GM19397 (cell line): ENCODE results near the gene INPP4A.

Experiments used
- ATAC-seq: cut with Tn5 transposase; IDR thresholded peaks from one replicate; pipeline ENCODE4 v1.9.1; 2021; ENCODE audit warnings: mild to moderate bottlenecking, moderate library complexity; ENCODE audit not compliant: unreplicated experiment

The INPP4A gene

DNA sequence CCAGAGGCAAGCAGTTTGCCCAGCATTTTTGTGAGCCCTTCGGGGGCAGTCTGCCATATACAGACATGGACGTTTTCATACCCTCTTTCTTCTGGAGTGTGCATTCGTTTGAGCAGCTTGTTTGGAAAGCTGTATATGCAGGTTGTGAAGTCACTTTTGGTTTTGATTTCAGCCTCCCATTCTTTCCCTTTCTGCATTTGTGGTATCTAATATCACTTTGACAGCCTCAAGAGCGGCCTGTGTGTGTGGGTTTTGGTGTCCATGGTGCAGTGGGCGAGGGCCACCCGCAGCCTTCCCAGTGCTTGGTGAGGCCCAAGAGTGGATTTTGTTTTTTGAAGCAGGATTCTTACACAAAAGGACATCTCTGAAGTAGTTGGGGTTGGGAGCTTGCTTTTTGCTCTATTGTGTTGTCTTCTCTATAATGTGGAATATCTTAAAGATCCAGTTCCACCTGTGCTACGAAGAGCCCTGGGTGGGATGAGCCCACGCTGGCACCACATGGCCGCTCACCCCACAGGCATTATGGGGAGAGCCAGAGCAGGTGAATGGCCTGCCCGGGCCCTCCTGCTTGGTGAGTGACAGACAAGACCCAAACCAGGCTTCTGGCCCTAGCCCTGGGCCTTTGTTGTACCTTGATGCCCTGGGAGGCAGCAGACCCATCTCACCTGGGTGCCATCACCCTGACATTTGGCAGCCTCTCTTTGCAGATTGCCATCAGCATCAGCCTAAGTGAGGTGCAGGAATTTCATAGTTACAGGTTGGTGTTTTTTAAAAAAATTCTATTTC, 29.5 kb downstream of the INPP4A start:
- no peak for ATAC-seq

DNA sequence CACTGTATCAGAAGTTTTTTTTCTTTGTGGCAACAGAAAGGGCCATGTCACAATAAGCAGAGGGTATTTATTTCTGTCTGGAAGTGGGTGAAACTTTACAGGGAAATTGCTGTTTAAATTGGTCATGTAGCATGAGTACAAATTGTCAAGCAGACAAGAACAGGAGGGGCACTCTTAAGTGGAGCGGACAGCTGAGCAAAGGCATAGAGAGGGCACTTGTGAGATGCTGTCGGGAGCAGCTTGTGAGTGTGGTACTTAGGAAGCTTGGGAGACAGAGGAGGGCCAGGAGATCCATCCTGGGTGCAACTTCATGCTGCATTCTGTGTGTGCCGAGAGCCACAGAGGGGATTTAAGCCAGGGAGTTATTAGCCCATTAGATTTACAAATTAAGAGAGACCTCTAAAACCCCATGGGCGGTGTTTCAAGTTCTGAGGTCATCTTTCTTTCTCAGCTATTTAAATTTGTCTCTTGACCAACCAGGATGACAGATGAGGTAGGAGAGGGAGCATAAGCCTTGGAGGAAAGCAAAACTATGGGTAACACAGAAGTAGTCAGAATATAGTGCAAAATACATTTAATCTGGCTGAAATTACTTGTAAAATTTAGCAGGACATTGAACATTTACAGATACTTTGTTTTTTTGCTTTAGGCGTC, 30.4 kb downstream of the INPP4A start:
- no peak for ATAC-seq

DNA sequence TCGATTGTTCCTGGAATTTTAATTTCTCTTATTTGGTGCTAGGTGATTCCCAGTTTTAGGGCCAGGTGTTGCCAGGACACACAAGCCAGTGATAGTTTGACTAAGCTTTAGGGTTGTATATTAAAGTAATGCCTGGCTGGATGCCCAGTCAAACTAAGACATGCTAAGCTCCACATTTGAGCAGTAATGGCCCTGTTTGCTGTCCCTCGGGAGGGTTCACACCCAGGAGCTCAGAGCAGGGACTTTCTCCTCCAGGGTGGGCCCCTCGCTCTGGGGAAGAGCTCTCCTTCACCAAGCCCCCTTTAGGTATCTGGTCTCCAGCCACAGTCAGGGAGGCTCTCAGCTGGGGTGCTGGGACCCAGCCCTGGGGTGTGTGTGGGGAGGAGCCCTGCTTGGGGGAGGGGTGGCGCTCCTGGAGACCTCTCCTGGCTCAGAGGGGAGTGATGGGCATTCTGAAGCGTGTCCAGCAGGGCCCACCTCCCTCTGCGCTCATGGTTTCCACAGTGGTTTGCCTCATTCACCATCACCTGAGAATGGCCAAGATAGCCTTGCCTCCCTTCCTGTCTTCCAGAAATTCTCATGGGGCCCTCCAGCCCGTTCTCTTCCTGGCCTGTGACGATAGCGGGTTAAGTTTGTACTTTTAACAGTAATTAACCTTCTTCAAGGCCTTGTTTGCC, 31.7 kb downstream of the INPP4A start:
- no peak for ATAC-seq

DNA sequence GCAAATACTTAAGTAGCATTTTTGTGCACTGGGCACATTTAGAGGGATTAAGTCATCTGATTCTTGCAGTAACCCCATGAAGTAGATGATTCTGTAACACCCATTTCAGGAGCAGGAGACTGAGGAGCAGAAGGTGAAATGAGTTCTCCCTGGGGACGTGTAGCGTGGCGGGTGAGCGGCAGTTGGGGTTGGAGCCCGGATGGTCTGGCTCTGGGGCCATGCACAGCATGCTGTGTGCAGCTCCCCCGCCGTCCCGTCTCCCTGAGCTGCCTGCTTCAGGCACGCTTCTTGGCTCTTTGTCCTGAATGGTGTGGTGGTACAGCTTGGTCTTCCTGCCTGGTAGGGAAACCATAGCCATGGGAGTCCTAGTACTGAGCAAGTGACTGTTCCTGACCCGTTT, 32.4 kb downstream of the INPP4A start:
- ATAC-seq: no peak

DNA sequence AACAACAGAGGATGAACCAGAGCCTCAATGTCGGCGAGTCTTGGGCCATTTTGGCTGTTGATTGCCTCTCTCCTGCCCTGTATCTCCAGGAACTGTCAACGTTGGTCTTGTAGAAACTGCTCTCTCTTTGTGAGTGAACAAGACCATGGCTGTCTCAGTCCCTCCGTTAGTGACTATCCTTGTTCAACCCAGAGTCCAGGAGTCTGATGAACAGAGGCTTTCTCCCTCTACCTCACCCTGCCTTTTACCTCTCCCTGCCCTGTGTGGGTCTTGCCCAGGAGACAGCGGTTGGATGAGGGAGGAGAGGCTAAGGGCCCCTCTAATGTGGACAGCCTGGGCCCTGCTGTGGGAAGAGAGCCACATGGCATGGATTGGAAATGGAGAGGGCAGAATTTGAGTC, 32.8 kb downstream of the INPP4A start:
- no peak for ATAC-seq

DNA sequence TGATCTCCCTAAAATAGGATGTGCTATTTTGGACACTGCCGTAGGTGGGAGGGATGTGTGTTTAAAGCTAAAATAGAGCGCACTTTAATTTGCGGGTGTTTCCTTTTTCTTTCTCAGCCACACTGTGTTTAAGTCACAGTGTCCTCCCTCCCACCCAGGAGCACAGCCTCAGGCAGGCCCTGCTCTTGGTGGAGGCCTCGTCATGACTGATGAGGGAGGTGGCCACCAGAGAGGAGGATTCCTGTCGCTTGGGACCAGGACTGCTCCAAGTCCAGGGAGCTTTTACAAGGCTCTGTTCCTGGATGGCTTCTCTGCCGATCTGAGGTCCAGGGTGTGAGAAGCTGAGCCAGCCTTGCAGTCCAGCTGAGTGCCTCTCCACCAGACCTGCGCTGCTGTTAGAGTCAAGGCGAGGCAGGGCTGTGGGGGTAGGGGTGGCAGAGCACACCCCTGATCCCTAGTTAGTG, 33.5 kb downstream of the INPP4A start:
- ATAC-seq: no peak

DNA sequence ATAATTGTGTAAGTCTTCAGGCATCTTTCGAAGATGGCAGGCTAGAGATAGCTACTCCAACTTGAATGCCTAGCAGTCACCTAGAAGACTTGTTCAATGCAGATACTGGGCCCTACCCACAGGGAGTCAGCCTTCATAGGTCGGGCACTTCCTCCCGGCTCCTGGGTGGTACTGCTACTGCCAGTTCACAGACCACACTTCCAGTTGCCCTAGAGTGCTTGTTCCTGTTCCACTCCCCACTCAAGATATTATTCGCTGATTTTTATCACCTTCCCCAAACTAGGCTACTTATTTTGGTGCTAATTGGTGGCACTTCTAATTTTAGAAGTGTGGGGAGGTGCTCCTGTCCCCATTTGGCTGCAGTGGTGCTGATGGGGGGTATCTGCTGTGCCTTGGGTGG, 34.2 kb downstream of the INPP4A start:
- no peak for ATAC-seq

DNA sequence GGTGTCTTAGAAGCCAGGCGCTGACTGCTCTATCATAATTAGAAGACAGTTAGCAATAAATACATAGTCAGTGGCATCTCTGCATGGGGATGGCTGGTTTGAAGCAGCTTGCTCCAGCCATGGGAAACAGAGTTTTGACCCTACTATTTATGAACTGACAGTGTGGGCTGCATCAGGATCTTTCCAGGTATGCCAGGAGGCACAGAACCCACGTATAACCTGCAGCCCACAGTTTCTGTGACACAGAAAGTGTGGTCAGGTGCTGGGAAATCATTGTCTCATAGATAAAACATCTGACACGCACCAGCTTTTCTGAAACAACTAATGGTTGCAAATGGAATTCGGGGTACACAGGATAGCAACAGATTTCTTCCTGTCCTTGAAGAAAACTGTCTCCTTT, 34.7 kb downstream of the INPP4A start:
- no peak for ATAC-seq

DNA sequence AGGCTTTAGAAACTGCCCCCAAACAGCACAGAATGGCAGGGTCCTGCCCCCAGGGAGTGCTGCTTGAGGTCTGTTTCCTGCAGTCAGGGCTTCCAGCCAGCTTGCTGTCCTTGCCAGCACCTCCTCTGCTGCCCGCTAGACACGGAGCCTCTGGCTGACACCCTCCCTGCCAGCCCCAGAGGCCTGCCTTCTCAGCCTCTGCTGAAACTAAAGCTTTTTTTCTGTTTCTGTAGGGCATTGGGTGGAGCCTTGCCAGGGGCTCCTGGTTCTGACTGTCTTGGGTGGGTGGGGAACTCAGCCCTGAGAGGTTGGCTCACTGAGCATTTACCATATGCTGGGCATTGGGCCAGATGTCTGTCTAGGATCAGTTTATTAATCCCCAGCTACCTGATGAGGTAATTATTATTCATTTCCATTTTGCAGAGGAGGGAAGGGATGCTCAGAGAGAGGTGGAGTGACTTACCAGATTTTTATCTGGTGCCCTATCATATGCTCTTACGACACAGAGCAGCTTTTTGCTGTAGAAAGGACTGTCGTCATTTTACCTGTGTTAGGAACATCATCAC, 35.4 kb downstream of the INPP4A start:
- ATAC-seq: no peak

DNA sequence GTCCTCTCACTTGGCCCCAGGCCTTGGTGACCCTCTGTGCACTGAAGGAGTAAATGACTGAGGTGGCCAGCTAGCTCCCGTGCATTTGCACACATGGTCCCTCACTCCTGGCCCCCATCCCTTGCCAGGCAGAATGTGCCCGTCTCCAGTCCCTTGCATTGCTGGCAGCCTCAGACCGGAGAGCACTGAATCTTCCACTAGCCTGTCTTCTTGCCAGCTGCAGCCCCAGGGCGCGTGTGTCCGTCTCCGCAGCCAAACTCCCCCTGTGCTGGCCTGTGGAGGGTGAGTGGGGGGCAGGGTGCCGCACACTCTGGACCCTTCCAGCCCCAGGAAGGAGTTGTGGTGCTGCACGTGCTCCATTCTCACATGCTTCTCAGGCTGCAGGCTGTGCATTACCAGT, 35.9 kb downstream of the INPP4A start:
- ATAC-seq: no peak

DNA sequence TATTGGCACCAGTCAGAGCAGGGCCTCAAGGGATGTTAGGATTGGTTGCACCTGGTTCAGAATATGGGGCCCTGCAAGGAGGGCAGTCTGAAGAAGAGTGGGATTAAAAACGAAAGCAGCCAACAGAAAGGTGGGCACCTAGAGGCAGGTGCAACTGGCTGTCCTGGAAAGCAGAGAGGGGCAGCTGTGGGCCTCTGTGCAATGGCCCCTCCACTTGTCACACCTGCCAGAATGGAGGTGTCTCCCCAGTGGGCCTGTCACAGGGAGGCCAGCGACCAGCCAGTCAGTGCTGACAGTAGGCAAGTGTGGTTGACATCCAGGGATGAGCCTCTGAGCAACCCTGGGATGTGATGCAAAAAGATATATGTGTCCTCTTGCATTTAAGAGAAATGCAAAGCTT, 37.7 kb downstream of the INPP4A start:
- no peak for ATAC-seq

DNA sequence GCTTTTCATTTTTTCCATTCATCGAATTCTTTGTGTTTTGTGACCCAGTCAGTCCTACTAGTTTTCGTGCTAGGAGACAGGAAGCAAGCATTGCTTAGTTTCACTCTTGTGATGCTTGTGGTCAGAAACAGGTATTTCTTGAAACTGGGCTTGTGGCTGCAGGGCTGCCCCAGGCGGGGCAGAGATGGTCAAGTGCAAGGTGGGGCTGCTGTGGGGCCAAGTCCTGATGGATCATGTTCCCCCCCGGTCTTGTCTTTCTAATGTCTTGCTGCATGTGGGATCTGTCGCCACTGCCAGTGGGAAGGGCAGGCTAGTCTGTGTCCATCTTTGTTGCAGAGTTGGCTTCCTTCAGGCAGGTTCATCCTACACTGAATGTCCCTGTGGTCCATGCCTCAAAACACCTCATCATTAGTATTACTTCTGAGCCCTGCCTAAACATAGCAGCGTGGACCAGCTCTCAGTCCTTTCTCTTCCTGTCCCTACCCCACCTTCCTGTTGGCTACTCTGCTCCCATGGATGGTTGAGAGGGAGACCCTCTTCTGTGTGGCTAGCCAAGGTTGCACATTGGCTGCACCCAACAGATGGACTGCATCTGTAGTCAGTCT, 38.7 kb downstream of the INPP4A start:
- peak; percentile 65 for ATAC-seq

DNA sequence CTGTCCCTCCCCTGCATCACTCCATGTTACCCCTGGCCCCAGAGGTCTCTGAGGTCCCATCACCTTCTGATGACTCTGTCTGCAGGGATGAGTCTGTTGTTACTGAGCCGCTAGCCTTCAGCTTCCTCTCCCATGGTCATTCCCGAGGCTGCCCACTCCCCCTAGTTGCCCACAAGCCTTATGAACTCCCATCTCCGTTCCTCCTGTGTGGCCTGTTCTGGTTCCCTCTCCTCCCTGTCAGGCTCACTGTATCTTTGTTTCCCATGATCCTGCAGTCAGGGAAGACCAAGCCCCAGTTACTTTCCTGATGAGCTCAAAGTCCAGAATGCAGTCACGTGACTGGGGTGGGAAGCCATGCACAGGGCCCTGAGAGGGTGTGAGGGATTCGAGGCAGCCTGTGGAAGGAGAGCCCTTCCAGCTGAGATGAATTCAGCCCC, 39.5 kb downstream of the INPP4A start:
- no peak for ATAC-seq

DNA sequence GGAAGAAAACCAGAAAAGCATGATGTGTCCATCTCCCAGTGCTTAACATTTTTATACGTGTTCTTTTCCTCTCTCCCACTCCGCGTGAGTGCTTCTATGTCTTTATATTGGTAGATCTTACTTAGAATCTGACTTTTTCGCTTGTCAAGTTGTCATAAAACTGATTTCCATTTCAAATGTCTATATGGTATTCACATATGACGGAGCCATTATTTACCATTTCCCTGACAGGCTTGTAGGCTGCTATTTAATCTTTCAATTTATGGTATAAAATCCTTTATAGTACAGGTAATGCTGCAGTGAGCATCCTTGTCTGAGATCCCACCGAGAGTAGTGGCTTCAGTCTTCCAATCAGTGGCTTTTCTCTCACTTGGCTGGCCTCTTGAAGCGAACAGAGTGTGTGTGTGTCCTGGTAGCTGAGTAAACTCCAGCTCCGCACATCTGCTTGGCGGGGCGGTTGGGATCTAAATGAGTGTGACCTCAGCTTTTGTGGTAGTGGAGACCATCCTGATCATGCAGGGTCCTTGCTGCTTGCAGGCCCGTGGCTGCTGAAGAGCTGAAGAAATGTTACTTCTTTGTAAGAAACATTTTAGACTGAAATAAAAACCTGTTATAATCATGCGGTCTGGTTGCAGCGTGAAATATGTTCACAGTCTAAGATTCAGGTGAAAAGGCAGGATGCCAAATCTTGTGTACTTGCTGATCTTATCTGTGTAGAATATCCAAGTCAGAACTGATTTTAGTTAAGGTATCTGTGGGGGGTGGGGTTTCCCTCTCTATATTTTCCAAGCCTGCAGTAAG, 40.2 kb downstream of the INPP4A start:
- ATAC-seq: no peak

DNA sequence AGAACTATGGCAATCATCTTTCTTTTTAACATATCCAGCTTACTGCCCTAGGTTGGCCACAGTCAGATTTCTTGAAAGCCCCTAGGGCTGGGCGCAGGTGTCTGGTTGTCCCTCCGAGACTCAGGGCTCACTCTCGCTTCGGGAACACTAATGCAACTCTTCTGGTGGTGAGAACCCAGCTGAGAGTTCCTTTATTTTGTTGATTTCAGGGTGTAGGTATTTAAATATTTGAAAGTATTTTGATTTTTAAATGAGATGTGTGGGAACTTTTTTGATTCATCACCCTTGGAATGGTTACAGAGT, 40.7 kb downstream of the INPP4A start:
- ATAC-seq: no peak

DNA sequence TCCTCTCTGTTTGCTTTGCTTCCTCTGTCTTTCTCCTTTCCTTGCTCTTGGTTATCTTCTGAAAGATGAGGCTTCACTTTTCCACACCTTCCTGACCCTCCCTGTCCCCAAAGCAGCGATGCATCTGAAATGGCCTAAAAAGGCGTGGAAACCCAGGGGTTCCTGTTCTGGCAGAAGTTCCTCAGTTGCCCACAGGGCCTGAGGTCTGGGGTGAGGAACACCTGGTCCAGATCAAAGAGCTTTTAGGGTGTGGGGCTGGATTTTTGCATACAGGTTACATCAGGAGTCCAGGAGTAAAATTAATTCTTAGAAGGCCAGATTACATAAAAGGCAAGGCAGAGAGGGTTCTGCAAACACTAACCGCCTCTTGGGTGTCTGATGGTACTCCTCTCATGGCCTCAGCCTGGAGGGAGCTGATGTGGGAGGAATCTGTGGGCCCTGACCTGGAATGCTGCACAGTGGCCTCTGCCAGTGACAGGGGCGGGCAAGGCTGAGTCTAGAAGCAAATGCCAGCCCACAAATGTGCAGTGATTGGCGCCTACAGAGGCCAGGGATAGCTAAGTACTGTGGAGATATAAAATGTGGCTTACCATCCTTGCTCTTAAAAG, 41.8 kb downstream of the INPP4A start:
- no peak for ATAC-seq

DNA sequence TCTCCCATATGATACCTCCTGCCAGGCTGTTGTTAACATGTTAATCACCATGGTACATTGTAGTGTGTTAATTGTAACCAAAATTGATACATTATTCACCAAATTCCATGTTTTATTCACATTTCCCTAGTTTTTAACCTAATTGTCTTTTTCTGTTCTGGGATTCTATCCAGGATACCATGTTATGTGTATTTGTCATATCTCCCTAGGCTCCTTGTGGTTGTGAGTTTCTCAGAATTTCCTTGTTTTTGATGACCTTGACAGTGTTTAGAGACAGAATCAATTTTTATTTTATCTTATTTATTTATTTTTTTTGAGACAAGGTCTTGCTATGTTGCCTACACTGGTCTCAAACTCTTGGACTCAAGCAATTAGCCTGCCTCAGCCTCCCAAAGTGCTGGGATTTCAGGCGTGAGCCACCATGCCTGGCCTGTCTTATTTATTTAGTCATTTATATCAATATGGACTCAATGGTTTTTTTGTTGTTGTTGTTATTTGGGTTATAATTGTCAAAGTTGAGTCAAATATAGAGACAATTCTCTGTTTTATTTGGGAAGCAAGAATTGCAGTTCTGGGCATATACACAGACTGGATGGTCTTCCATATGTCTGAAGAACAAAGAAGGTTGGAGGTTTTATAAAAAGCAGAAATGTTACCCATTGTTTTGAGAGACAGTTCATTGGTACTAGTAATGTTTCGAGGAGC, 42.6 kb downstream of the INPP4A start:
- no peak for ATAC-seq

DNA sequence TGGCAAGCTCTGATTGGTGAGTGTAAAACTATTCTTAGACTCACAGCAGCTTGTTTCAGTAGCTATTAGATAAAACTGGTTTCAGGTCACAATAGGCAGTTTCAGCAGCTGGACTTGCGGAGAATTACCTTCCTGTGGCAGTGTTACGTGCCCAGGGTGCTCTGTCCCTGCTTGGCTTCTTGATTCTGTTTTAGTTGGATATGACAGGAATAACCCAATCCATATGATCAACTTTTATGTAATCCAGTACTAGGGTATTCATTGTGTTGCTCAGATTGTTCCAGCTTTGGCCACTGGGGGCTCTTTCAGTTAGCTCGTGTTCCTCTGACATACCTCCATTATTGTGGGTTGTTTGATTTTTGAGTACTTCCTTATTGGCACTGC, 43.1 kb downstream of the INPP4A start:
- peak; percentile 45 for ATAC-seq

DNA sequence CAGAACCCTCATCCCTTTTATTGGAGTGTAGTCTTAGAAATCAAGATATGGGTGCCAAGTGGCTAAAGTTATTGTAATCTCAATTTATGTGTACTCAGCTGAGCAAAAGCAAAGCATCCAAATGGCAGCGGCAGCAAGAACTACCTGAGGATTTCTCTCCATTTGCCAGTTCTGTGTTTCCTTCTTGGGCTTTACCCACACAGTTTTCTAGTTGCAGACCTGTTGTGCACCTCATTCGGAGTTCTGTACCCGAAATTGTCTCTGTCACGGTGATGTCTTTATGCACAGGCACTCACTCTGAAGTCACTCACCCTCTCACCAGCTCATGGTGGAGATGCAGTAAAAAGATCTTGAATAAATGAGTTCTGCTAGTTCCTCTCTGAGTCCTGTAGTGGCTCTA, 43.6 kb downstream of the INPP4A start:
- ATAC-seq: no peak

DNA sequence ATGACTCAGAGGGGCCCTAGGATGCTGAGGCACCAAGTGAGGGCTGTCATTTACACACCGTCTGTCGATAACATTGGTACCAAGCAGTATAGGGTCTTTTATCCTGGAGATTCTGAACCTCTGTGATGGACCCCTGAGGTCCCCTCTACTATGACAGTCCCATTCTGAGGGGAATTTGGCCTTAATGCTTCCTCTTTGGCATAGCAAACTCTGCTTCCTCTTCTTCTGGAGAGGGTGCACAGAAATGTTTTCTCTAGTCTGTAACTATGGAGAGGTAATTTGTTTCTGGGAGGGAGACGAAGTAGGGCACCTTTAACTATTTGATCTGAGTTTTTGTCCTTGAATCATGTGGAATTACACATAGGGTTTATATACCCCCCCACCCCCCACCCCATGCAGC, 44.8 kb downstream of the INPP4A start:
- ATAC-seq: no peak
